HUES6 (cell line): ENCODE results near the gene PRM2.

Source experiments
- H3K27ac ChIP-seq: 2 replicates; pipeline ENCODE4 v1.7.0; 2013; ENCODE audit warnings: low read depth, mild to moderate bottlenecking, low read length, inconsistent platforms
- H3K27me3 ChIP-seq: 2 replicates; pipeline ENCODE4 v1.6.1; 2013; ENCODE audit warnings: low read length; ENCODE audit not compliant: control insufficient read depth, insufficient read depth
- H3K36me3 ChIP-seq: 2 replicates; pipeline ENCODE4 v1.6.1; 2013; ENCODE audit warnings: low read length; ENCODE audit not compliant: control insufficient read depth, insufficient read depth
- H3K4me1 ChIP-seq: 2 replicates; pipeline ENCODE4 v1.6.1; 2013; ENCODE audit warnings: low read length; ENCODE audit not compliant: control insufficient read depth, insufficient read depth
- H3K4me3 ChIP-seq: 2 replicates; pipeline ENCODE4 v1.5.1; 2013; ENCODE audit warnings: low read depth, low read length
- H3K9ac ChIP-seq: one replicate; pipeline ENCODE4 v1.6.1; 2013; ENCODE audit warnings: mild to moderate bottlenecking, low read length
- H3K9me3 ChIP-seq: 2 replicates; pipeline ENCODE4 v1.6.1; 2013; ENCODE audit warnings: low read depth, low read length; ENCODE audit not compliant: control insufficient read depth, insufficient read depth

Gene PRM2

GRCh38 chr16:11276143-11276895 lies at the start of gene PRM2:
Gene PRM2, minus strand, starts transcription at chr16:11276480. Its CDS starts 110 bp downstream, at chr16:11276370.
- Histone ChIP-seq H3K9me3 (no peaks in the 10 kb centered on the region), H3K9ac (no peak within 1 kb of the TSS), H3K4me1 (peaks cover 16% of the 10 kb centered on the region; the same call in 1 of the 2 replicates), H3K27ac (no peak within 1 kb of the TSS), H3K27me3 (no peaks in the 10 kb centered on the region), H3K4me3 (no peak within 1 kb of the TSS), H3K36me3 (no peaks in the 10 kb centered on the region)

GRCh38 chr16:11325404-11326083 lies 49.3 kb upstream of the PRM2 start:
- Histone ChIP-seq H3K9ac (no peak overlapping the region), H3K4me1 (peaks cover 32% of the 10 kb centered on the region), H3K27ac (no peak overlapping the region), H3K9me3 (no peaks in the 10 kb centered on the region; the same call in 1 of the 2 replicates), H3K4me3 (no peak overlapping the region), H3K27me3 (no peaks in the 10 kb centered on the region), H3K36me3 (no peaks in the 10 kb centered on the region)

DNA sequence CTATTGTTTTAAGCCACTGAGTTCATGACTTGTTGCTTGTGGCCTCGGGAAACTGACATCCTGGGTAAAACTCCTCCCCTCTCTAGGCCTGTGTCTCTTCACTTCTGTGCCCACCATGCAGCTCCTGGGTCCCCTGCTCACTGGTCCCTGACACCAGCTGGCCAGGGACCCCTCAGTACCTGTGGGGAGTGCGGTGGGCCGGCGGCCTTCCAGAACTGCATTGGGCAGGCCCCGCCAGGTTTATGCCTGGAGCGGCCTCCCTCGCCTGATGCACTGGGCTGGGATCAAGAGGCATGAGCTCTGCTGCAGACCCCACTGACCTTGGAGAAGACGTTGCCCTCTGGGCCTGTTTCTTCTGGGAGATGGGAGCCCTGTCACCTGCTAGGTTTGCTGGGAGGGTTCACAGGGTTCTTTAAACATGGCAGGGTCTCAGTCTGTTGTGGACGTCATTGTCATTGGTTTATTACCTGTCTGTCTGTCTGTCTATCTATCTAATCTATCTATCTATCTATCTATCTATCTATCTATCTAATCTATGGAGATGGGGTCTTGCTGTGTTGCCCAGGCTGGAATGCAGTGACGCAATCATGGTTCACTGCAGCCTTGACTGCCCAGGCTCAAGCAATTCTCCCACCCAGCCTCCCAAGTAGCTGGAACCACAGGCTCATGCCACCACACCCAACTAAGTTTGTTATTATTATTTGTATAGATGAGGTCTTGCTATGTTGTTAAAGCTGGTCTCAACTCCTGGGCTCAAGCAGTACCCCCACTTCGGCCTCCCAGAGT lies 47.5 kb upstream of the PRM2 start:
- Histone ChIP-seq H3K27me3 (no peaks in the 10 kb centered on the region), H3K36me3 (no peaks in the 10 kb centered on the region), H3K4me1 (peaks cover 19% of the 10 kb centered on the region), H3K4me3 (no peak overlapping the region), H3K9ac (no peak overlapping the region), H3K27ac (no peak overlapping the region), H3K9me3 (no peaks in the 10 kb centered on the region; the same call in 1 of the 2 replicates)

DNA sequence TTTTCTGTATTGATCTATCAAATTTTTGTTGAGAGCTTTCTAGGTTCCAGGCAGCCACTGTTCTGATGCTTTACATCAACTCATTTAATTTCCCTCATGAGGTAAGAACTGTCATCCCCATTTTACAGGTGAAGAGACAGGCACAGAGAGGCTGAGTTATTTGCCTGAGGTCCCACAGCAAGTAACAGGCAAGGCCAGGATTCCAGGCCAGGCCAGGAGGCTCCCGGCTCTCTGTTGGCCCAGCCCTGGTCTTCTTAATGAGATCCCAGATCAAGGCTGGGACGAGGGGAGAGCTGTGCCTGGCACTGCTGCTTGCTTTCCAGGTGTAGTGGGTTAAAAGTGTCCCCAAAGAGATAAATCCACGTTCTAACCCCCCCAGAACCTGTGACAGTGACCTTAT lies 46.5 kb upstream of the PRM2 start:
- no peak overlapping the region for H3K27ac ChIP-seq
- H3K4me3 ChIP-seq = no peak overlapping the region
- H3K4me1 ChIP-seq = peaks cover 13% of the 10 kb centered on the region
- no peaks in the 10 kb centered on the region for H3K36me3 ChIP-seq
- no peaks in the 10 kb centered on the region; the same call in 1 of the 2 replicates for H3K9me3 ChIP-seq
- H3K27me3 ChIP-seq = no peaks in the 10 kb centered on the region
- no peak overlapping the region for H3K9ac ChIP-seq

- H3K9ac ChIP-seq = no peak overlapping the region
These were observed 45.4 kb upstream of the PRM2 start for GRCh38 chr16:11321662-11322061.

GRCh38 chr16:11320170-11320569 lies 43.9 kb upstream of the PRM2 start:
- no peak overlapping the region for H3K27ac ChIP-seq
- H3K9me3 ChIP-seq = no peaks in the 10 kb centered on the region
- no peaks in the 10 kb centered on the region for H3K36me3 ChIP-seq
- peaks cover 15% of the 10 kb centered on the region for H3K4me1 ChIP-seq
- H3K27me3 ChIP-seq = no peaks in the 10 kb centered on the region
- H3K9ac ChIP-seq = no peak overlapping the region
- no peak overlapping the region for H3K4me3 ChIP-seq

More at GRCh38 chr16:11321662-11322061, 45.4 kb upstream of the PRM2 start:
- H3K4me3 ChIP-seq = no peak overlapping the region
- H3K27me3 ChIP-seq = no peaks in the 10 kb centered on the region
- H3K36me3 ChIP-seq = no peaks in the 10 kb centered on the region
- no peak overlapping the region for H3K27ac ChIP-seq
- H3K4me1 ChIP-seq = peaks cover 8% of the 10 kb centered on the region
- no peaks in the 10 kb centered on the region for H3K9me3 ChIP-seq

DNA sequence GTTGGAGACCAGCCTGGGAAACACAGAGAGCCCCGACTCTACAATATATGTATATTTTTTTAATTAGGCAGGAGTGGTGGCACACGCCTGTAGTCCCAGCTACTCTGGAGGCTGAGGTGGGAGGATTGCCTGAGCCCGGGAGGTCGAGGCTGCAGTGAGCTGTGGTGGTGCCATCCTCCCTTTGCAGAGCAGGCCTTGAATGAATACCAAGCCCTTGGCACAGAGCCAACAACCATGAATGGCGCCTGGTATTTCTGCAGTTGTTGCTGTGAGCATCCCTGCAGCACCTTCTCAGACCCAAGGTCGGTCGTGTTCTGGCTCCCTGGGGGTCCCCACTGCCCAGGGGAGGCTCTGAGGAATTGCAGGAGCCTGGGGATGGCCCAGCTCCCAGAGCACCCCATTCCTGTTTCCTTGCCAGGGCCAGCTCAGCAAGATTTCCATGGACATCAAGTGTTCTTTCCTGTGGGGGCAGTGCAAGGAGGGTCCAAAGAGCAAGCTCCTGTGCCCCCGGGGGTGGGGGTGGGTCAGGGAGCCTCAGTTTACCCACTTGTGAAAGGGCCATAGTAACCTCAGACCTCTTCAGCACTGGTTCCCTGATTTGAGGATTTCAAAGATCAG lies 43.4 kb upstream of the PRM2 start:
- no peaks in the 10 kb centered on the region for H3K27me3 ChIP-seq
- H3K36me3 ChIP-seq = no peaks in the 10 kb centered on the region
- H3K4me3 ChIP-seq = no peak overlapping the region
- H3K27ac ChIP-seq = no peak overlapping the region
- H3K4me1 ChIP-seq = peaks cover 20% of the 10 kb centered on the region
- H3K9me3 ChIP-seq = no peaks in the 10 kb centered on the region
- no peak overlapping the region for H3K9ac ChIP-seq

DNA sequence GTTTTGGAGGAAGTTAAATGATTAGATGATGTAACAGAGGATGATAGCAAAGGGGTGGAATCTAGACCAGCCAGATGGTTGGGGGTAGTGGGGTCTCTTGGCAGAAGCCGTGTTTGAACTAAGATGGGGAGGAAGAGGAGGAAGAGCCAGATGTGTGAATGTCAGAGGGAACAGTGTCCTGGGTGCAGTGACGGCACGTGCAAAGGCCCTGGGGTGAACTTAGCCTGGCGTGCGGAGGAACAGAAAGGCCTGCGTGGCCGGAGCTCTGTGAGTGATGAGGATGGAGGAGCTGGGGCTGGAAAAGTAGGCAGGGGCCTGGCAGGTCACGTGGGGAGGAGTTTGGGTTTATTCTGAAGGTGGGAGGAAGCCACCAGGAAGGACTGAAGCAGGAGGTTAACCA lies 42.5 kb upstream of the PRM2 start:
- no peaks in the 10 kb centered on the region for H3K9me3 ChIP-seq
- no peak overlapping the region for H3K27ac ChIP-seq
- H3K4me3 ChIP-seq = no peak overlapping the region
- H3K9ac ChIP-seq = no peak overlapping the region
- H3K36me3 ChIP-seq = no peaks in the 10 kb centered on the region
- H3K27me3 ChIP-seq = no peaks in the 10 kb centered on the region
- peaks cover 29% of the 10 kb centered on the region for H3K4me1 ChIP-seq

DNA sequence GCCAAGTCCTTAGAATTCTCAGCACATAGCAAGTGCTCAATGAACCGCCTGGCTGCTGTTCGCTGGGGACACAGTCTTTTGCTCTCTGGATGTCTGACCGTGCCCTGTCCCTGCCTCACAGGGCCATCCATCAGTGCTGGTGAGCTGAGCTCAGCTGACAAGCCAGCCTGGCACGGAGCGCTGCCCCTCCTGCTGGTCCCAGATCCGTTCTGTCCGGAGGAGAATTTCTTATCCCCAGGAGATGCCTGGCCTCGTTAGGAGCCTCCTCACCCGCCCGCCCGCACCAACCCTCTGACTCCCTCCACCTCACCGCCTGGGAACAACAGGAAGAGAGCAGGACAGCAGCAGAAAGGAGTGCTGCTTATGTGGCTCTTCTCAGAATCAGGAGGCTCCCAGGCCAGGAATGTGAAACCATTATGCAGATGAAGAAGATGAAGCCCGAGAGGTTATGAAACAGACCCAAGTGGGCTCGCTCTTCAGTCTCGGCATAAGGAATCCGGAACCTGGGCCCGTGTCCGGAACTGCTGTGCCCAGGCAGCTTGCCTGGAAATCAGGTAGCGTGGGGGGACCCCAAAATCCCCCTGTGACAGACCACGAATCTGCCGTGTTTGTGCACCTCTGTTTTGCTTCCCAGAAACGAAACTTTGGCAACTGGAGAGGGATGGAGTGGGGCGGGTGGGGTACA lies 40.2 kb upstream of the PRM2 start:
- Histone ChIP-seq H3K9me3 (no peaks in the 10 kb centered on the region), H3K4me3 (peak overlapping the region; percentile 35; the same call in 1 of the 2 replicates), H3K27me3 (no peaks in the 10 kb centered on the region), H3K9ac (peak overlapping the region; percentile 90), H3K4me1 (peaks cover 48% of the 10 kb centered on the region), H3K27ac (peak overlapping the region; percentile 57; the same call in 1 of the 2 replicates), H3K36me3 (no peaks in the 10 kb centered on the region)

- peak overlapping the region; percentile 78 for H3K27ac ChIP-seq
- H3K27me3 ChIP-seq = no peaks in the 10 kb centered on the region
- H3K4me3 ChIP-seq = peak overlapping the region; percentile 35; the same call in 1 of the 2 replicates
- peaks cover 51% of the 10 kb centered on the region for H3K4me1 ChIP-seq
- no peaks in the 10 kb centered on the region for H3K9me3 ChIP-seq
- H3K36me3 ChIP-seq = no peaks in the 10 kb centered on the region
- peak overlapping the region; percentile 90 for H3K9ac ChIP-seq
These were observed 39.2 kb upstream of the PRM2 start for GRCh38 chr16:11315510-11315909.
